Osteocyte (in vitro differentiated cells): ENCODE data around the gene PHGDH. TPM values are rescaled to one million over a fixed set of nuclear protein-coding genes. Genes with fewer than 3 reads are reported as not detected.

Source experiments
- DNase-seq: peaks from one replicate; pipeline ENCODE4 v3.0.0; 2021; ENCODE audit warnings: mixed read lengths; ENCODE audit not compliant: unreplicated experiment; ENCODE audit errors: extremely low spot score
- H3K27ac Mint-ChIP-seq: one replicate; pipeline ENCODE4 v1.8.0; 2021; ENCODE audit warnings: mild to moderate bottlenecking, mixed read lengths; ENCODE audit not compliant: unreplicated experiment
- H3K27me3 Mint-ChIP-seq: one replicate; pipeline ENCODE4 v1.8.0; 2021; ENCODE audit warnings: mixed read lengths; ENCODE audit not compliant: unreplicated experiment
- H3K36me3 Mint-ChIP-seq: one replicate; pipeline ENCODE4 v1.8.0; 2021; ENCODE audit warnings: mixed read lengths; ENCODE audit not compliant: unreplicated experiment
- H3K4me1 Mint-ChIP-seq: one replicate; pipeline ENCODE4 v1.8.0; 2021; ENCODE audit warnings: mixed read lengths; ENCODE audit not compliant: unreplicated experiment
- H3K4me3 Mint-ChIP-seq: one replicate; pipeline ENCODE4 v1.8.0; 2021; ENCODE audit warnings: mild to moderate bottlenecking, moderate library complexity, mixed read lengths; ENCODE audit not compliant: unreplicated experiment
- H3K9me3 Mint-ChIP-seq: one replicate; pipeline ENCODE4 v1.8.0; 2021; ENCODE audit warnings: mixed read lengths; ENCODE audit not compliant: unreplicated experiment
- CTCF ChIP-seq: fragments of 200-600 bp; sonication (generic); IDR thresholded peaks from 2 replicates; pipeline ENCODE4 v1.5.0; 2021; ENCODE audit warnings: antibody characterized with exemption, mild to moderate bottlenecking, moderate library complexity
- total RNA-seq: library from RNA; stranded (reverse); gene quantifications from 2 replicates; pipeline ENCODE4 v1.2.1, GENCODE V29; 2021

PHGDH gene
- total RNA-seq, 1 donor from 2014 or later = 271 TPM

GRCh38 chr1:119740261-119740660 lies 28.5 kb downstream of the PHGDH start:
- Mint-ChIP-seq H3K4me1 (peaks cover 7% of the 10 kb centered on the region), H3K9me3 (no peaks in the 10 kb centered on the region), H3K27ac (no peak overlapping the region), H3K36me3 (peaks cover 76% of the 10 kb centered on the region), H3K27me3 (no peaks in the 10 kb centered on the region), H3K4me3 (no peak overlapping the region)
- TF ChIP-seq CTCF = no peak
- no peak for DNase-seq

GRCh38 chr1:119740896-119741780 lies 29.4 kb downstream of the PHGDH start:
- peaks cover 7% of the 10 kb centered on the region for H3K4me1 Mint-ChIP-seq
- no peak for TF ChIP-seq CTCF
- H3K27ac Mint-ChIP-seq = no peak overlapping the region
- peaks cover 68% of the 10 kb centered on the region for H3K36me3 Mint-ChIP-seq
- DNase-seq = no peak
- no peaks in the 10 kb centered on the region for H3K9me3 Mint-ChIP-seq
- H3K27me3 Mint-ChIP-seq = no peaks in the 10 kb centered on the region
- no peak overlapping the region for H3K4me3 Mint-ChIP-seq

GRCh38 chr1:119742202-119742601 lies 30.5 kb downstream of the PHGDH start:
- Mint-ChIP-seq H3K9me3 (no peaks in the 10 kb centered on the region), H3K27ac (no peak overlapping the region), H3K27me3 (no peaks in the 10 kb centered on the region), H3K4me3 (no peak overlapping the region), H3K4me1 (peaks cover 6% of the 10 kb centered on the region), H3K36me3 (peaks cover 58% of the 10 kb centered on the region)
- no peak for TF ChIP-seq CTCF
- DNase-seq = no peak

DNA sequence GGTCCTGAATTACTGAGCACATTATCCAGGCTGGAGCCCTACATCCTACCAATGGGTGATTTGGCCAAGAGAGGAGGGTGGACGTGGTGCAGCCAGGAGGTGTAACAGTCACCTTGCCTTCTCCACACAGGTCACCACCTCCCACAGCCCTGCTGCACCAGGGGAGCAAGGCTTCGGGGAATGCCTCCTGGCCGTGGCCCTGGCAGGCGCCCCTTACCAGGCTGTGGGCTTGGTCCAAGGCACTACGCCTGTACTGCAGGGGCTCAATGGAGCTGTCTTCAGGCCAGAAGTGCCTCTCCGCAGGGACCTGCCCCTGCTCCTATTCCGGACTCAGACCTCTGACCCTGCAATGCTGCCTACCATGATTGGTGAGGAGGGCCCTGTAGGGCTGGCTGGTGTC lies 30.9 kb downstream of the PHGDH start:
- H3K27ac Mint-ChIP-seq = no peak overlapping the region
- TF ChIP-seq CTCF = no peak
- no peaks in the 10 kb centered on the region for H3K27me3 Mint-ChIP-seq
- H3K4me3 Mint-ChIP-seq = no peak overlapping the region
- H3K36me3 Mint-ChIP-seq = peaks cover 55% of the 10 kb centered on the region
- no peak for DNase-seq
- H3K9me3 Mint-ChIP-seq = no peaks in the 10 kb centered on the region
- H3K4me1 Mint-ChIP-seq = peaks cover 6% of the 10 kb centered on the region

DNA sequence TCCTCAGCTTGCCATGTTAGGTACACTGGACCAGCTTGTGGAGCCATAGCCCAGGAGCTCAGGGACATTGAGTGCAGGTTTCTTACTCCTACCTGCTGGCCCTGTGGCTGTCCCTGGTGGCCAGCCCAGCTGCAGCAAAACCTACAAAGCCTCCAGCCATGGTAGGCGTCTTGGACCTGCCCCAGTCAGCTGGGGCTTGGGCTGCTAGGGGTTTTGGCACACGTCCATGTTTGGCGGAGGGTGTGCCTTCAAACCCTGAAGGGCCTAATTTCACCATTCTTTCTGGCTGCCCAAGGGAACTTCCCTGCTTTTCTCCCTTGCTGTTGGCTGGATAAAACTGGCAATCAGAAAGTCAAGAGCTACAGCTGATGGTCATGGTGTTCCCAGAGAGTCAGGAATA lies 31.6 kb downstream of the PHGDH start:
- no peak overlapping the region for H3K27ac Mint-ChIP-seq
- DNase-seq = no peak
- TF ChIP-seq CTCF = no peak
- H3K4me3 Mint-ChIP-seq = no peak overlapping the region
- no peaks in the 10 kb centered on the region for H3K9me3 Mint-ChIP-seq
- no peaks in the 10 kb centered on the region for H3K27me3 Mint-ChIP-seq
- H3K36me3 Mint-ChIP-seq = peaks cover 49% of the 10 kb centered on the region
- peaks cover 6% of the 10 kb centered on the region for H3K4me1 Mint-ChIP-seq
